GM12872 (cell line): ENCODE measurements around the gene IRS1.

Experiments used
- TF ChIP-seq, protein P1 (sequence below): IDR thresholded peaks from 3 replicates; pipeline ENCODE4 v1.5.1; 2011; ENCODE audit warnings: low read depth, mild to moderate bottlenecking, low read length, moderate library complexity; ENCODE audit not compliant: insufficient read depth

IRS1 gene

DNA sequence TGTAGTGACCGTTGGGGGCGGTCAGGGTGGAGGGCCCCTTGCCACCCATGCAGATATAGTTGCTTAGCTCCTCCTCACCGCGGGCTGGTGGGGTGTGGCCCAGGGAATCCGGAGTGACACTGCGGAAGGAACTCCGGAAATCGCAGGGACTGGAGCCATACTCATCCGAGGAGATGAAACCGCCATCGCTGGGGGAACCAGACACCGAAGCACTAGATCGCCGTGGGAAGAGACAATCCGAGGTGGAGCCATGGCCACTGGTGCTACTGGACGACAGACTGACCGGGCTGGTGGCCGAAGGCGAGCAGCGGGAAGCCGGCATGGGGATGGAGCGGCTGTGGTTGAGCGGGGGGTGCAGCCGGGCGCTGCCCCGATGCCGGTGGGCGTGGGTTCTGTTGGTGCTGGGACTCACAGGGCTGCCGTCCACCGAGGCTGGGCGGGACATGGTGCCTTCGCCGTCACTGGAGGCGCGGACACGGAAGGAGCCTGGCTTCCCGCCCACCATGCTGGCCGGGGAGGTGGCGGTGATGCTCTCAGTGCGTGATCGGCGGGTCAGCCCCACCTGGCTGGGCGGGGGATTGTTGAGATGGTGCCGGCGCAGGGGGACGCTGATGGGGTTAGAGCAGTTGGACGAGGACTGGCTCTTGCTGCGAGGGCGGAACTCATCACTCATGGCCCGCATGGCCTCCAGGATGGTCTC lies 2.2 kb downstream of the IRS1 start:
- TF ChIP-seq, protein P1, sequence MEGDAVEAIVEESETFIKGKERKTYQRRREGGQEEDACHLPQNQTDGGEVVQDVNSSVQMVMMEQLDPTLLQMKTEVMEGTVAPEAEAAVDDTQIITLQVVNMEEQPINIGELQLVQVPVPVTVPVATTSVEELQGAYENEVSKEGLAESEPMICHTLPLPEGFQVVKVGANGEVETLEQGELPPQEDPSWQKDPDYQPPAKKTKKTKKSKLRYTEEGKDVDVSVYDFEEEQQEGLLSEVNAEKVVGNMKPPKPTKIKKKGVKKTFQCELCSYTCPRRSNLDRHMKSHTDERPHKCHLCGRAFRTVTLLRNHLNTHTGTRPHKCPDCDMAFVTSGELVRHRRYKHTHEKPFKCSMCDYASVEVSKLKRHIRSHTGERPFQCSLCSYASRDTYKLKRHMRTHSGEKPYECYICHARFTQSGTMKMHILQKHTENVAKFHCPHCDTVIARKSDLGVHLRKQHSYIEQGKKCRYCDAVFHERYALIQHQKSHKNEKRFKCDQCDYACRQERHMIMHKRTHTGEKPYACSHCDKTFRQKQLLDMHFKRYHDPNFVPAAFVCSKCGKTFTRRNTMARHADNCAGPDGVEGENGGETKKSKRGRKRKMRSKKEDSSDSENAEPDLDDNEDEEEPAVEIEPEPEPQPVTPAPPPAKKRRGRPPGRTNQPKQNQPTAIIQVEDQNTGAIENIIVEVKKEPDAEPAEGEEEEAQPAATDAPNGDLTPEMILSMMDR: no peak

DNA sequence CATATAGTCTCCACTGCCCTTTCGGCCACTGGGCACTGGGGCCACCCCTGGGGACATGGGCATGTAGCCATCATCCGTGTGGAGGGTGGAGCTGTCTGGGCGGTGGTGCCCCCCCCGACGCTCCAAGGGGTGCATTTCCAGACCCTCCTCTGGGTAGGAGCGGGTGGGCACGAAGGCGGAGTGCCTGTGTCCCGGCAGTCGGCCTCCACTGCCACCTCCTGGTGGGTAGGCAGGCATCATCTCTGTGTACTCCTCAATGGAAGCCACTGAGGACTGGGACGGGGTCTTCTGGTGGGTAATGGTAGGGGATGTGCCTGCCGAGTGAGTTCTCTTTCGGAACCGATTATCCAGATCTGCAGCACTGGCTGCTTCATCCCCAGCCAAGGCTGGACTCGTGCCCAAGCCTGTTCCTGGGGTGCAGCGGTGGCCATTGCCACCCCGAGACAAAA lies 2.8 kb downstream of the IRS1 start:
- TF ChIP-seq, protein P1: 0 out of 3 replicates have a peak, but pooled peaks have one; percentile 24

DNA sequence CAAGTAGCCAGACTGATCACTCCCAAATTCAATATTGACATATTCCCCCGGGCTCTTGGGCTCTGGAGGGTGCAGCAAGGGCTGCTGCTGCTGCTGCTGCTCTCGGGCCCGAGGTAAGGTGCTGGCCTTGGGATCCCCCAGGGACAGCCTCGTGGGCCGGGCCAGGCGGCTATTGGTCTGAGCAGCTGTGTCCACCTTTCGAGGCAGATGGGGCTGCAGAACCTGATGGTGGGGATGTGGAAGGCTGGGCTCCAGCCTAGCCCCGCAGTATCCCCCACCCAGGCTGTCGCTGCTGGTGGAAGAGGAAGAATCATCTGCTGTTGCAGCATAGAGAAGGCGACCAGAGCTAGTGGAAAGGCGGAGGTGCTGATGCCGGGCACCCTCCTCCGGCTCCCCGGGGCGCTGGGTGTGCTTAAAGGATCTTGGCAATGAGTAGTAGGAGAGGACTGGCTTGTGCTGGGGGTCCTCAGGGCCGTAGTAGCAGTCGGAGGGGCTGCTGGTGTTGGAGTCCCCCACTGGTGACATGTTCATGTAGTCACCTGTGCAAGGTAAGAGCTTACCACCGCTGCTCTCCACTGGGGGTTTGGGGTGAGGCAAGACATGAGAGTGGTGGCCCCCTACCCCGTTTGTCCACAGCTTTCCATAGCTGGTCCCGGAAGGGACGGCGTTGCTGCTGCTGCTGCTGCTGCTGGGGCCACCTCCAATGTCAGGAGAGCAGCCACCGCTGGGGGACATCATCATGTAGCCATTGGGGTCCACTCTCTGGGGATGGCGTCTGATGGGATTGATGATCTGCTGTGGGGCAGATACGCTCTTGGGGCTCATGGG lies 3.4 kb downstream of the IRS1 start:
- TF ChIP-seq, protein P1: no peak

DNA sequence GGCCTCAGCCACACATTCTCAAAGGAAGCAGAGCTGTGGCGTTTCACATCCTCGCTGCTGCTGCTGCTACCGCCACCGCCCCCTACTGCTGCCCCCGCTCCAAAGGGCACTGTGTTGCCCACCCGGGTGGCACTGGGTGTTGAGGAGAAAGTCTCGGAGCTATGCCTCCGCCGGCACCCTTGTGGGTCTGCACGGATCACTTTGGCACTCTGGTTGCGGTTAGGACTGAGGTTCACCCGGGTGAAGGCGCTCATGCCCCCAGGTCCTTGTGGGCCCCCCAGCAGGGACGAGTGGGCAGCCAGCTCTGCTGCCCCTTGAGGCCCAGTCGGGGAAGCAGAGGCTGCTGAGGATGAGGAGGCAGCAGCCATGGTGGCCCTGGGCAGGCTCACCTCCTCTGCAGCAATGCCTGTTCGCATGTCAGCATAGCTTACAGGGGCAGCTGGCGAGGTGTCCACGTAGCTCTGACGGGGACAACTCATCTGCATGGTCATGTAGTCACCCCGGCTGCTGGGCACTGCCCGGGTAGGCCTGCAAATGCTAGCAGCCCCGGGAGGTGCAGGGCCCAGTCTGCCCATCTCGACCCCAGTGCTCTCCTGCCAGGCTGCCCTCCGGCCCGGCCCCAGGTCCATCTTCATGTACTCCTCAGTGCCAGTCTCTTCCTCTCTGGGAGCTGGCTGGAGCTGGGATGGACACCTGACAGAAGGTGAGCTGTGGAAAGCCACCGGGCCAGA lies 4.2 kb downstream of the IRS1 start:
- TF ChIP-seq, protein P1: no peak

DNA sequence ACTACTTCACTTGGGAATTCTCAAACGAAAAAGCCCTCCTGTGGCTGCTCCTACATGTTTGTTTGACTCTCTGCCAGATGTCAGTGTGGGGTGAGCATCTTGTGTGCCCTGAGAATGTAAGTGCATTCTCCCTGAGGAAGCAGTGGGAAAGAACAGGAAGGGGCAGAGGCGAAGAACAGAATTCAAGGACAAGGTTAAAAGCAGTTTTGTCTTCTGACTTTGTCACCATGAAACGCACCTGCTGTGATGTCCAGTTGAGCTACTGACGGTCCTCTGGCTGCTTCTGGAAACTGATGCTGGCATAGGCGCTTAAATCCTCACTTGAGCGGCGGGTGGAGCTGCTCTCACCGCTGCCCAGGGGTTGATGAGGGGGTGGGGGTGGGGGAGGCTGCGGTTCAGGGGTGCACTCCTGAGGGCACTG lies 4.9 kb downstream of the IRS1 start:
- TF ChIP-seq, protein P1: no peak

DNA sequence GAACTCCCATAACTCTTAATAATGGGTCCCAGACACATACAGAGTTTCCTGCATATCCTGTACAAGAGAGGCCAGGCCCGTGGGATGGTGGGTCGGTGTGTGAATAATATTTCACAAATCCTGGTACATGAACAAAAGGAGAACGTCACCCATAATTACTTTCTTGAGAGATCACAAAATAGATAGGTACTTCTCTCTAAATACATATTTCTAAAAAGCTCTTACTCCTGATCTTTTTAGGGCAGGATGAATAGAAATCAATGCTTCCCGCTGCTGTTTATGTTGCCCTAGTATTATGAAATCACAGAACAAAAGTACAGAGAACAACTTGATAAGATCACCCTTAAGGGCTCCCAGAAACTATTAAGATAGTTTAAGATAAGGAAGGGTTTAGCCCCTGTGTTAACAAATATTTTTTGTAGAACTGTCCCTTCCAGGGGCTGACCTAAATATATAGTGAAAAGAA lies 5.4 kb downstream of the IRS1 start:
- TF ChIP-seq, protein P1: no peak

DNA sequence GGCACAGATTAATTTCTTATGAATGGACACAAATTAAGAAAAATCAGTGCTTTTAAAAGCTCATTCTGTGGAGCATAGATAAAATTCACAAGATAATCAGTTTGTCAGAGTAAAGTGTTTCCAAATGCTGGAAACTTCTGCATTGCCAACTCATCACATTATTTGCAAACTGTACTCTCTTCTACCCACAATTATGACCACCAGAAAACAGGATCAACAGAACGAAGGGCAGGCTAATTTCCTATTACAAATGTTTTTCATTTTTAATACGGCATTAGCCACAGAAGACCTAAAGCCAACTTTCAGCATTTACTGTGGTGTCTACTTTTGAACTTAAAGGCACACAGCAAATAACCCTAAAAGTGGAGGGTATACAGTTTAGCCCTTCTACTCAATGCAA lies 6.0 kb downstream of the IRS1 start:
- TF ChIP-seq, protein P1: no peak
